ENCODE data around the gene ACSM5.
"Not testable (repeated sequence)": the region's sequence is repeated elsewhere in the genome, so short reads cannot be mapped to it uniquely, and the experiment has no call there.

DNA sequence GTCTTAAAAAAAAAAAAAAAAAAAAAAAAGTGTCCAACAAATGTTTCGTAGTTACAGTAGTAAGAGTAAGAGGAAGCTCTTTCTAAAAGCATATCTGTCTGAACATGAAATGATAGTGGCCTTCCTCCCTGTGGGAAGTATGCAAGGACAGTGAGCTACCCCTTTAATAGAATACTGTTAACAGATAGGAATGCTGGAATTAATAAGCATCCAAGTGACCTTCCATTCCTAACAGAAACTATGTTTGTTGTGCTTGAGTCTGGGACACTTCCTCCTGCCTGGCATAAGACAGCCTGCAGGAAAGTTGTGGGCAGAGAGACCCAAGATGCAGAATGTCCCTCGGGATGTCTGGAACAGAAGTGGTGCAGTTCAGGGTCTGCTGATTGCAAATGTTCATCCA is 29.6 kb downstream of the ACSM5 start:
- TF ChIP-seq, protein P1, sequence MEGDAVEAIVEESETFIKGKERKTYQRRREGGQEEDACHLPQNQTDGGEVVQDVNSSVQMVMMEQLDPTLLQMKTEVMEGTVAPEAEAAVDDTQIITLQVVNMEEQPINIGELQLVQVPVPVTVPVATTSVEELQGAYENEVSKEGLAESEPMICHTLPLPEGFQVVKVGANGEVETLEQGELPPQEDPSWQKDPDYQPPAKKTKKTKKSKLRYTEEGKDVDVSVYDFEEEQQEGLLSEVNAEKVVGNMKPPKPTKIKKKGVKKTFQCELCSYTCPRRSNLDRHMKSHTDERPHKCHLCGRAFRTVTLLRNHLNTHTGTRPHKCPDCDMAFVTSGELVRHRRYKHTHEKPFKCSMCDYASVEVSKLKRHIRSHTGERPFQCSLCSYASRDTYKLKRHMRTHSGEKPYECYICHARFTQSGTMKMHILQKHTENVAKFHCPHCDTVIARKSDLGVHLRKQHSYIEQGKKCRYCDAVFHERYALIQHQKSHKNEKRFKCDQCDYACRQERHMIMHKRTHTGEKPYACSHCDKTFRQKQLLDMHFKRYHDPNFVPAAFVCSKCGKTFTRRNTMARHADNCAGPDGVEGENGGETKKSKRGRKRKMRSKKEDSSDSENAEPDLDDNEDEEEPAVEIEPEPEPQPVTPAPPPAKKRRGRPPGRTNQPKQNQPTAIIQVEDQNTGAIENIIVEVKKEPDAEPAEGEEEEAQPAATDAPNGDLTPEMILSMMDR (IDR thresholded peaks at IDR 0.05) = not testable (repeated sequence)
- not testable (repeated sequence) for TF ChIP-seq POLR2A, EP300, POLR2AphosphoS5 (IDR thresholded peaks at IDR 0.05)
